Mesendoderm (in vitro differentiated cells): ENCODE data around the gene KRTAP10-7.
"Not testable (repeated sequence)": the region's sequence is repeated elsewhere in the genome, so short reads cannot be mapped to it uniquely, and the experiment has no call there.

ENCODE experiments used
- DNase-seq: peaks from one replicate; pipeline ENCODE4 v3.0.0; 2013
- H2AK5ac ChIP-seq: 2 replicates; pipeline ENCODE4 v1.6.1; 2013; ENCODE audit warnings: low read length, inconsistent platforms
- H2BK120ac ChIP-seq: 2 replicates; pipeline ENCODE4 v1.6.1; 2013; ENCODE audit warnings: low read depth, mild to moderate bottlenecking, low read length, moderate library complexity, mixed read lengths
- H2BK15ac ChIP-seq: replicated peaks from 2 replicates; pipeline ENCODE4 v1.6.1; 2013; ENCODE audit warnings: low read depth, mild to moderate bottlenecking, moderate library complexity
- H2BK5ac ChIP-seq: 2 replicates; pipeline ENCODE4 v1.6.1; 2013; ENCODE audit warnings: low read length, inconsistent platforms
- H3K18ac ChIP-seq: 2 replicates; pipeline ENCODE4 v1.6.1; 2013; ENCODE audit warnings: mild to moderate bottlenecking, low read length, mixed read lengths
- H3K23ac ChIP-seq: one replicate; pipeline ENCODE4 v1.6.1; 2013; ENCODE audit warnings: low read length
- H3K27ac ChIP-seq: 2 replicates; pipeline ENCODE4 v1.5.1; 2013; ENCODE audit warnings: low read depth, mild to moderate bottlenecking, inconsistent platforms, low read length, moderate library complexity
- H3K27me3 ChIP-seq: 2 replicates; pipeline ENCODE4 v1.6.1; 2013; ENCODE audit warnings: low read length, control low read depth, mild to moderate bottlenecking, inconsistent platforms; ENCODE audit not compliant: insufficient read depth, poor library complexity
- H3K36me3 ChIP-seq: 2 replicates; pipeline ENCODE4 v1.6.1; 2013; ENCODE audit warnings: low read length, inconsistent platforms; ENCODE audit not compliant: control insufficient read depth, insufficient read depth
- H3K4ac ChIP-seq: one replicate; pipeline ENCODE4 v1.6.1; 2013; ENCODE audit warnings: low read depth, mild to moderate bottlenecking, low read length, moderate library complexity
- H3K4me1 ChIP-seq: 2 replicates; pipeline ENCODE4 v1.6.1; 2013; ENCODE audit warnings: low read depth, low read length, inconsistent platforms; ENCODE audit not compliant: control insufficient read depth
- H3K4me2 ChIP-seq: 2 replicates; pipeline ENCODE4 v1.6.1; 2013; ENCODE audit warnings: low read length
- H3K4me3 ChIP-seq: 2 replicates; pipeline ENCODE4 v1.5.1; 2013; ENCODE audit warnings: mild to moderate bottlenecking, low read length
- H3K56ac ChIP-seq: one replicate; pipeline ENCODE4 v1.6.1; 2013; ENCODE audit warnings: low read length
- H3K79me1 ChIP-seq: 2 replicates; pipeline ENCODE4 v1.6.1; 2013; ENCODE audit warnings: low read length, inconsistent platforms
- H3K79me2 ChIP-seq: 2 replicates; pipeline ENCODE4 v1.6.1; 2013; ENCODE audit warnings: mild to moderate bottlenecking, low read length; ENCODE audit not compliant: control insufficient read depth, insufficient read depth
- H3K9ac ChIP-seq: 2 replicates; pipeline ENCODE4 v1.6.1; 2013; ENCODE audit warnings: low read length, inconsistent platforms
- H4K5ac ChIP-seq: one replicate; pipeline ENCODE4 v1.6.1; 2013; ENCODE audit warnings: low read length
- H4K8ac ChIP-seq: one replicate; pipeline ENCODE4 v1.6.1; 2013; ENCODE audit warnings: low read depth, mild to moderate bottlenecking, control low read depth, low read length, moderate library complexity
- WGBS: extraction: QIAGEN DNeasy Blood & Tissue Kit; methylation state at CpG from one replicate; pipeline ENCODE4 v1.1.7; 2013; ENCODE audit warnings: low lambda C conversion rate, missing lambda C conversion rate; ENCODE audit not compliant: insufficient coverage; ENCODE audit errors: extremely low coverage; 5-methylcytosine and 5-hydroxymethylcytosine counted together

KRTAP10-7 gene

GRCh38 chr21:44625756-44626155 lies 25.4 kb downstream of the KRTAP10-7 start:
- Histone ChIP-seq H3K27ac (no peak overlapping the region), H4K8ac (no peak overlapping the region), H2BK120ac (no peak overlapping the region), H2BK5ac (no peak overlapping the region), H3K18ac (no peak overlapping the region), H3K56ac (no peak overlapping the region), H3K9ac (no peak overlapping the region), H3K79me1 (no peaks in the 10 kb centered on the region), H3K4me3 (no peak overlapping the region), H3K4ac (no peak overlapping the region), H4K5ac (no peak overlapping the region), H3K27me3 (no peaks in the 10 kb centered on the region), H3K4me2 (no peak overlapping the region), H3K23ac (no peak overlapping the region), H2BK15ac (no peak overlapping the region), H2AK5ac (no peak overlapping the region), H3K36me3 (no peaks in the 10 kb centered on the region), H3K4me1 (no peaks in the 10 kb centered on the region), H3K79me2 (no peaks in the 10 kb centered on the region)
- no peak for DNase-seq
- no CpG with 5 or more reads among the region's 7 CpGs for WGBS

- no peak overlapping the region for H2BK15ac ChIP-seq
- no peaks in the 10 kb centered on the region for H3K27me3 ChIP-seq
- H3K23ac ChIP-seq, result no peak overlapping the region
- no peaks in the 10 kb centered on the region for H3K36me3 ChIP-seq
- no peak overlapping the region for H2BK120ac ChIP-seq
- H3K56ac ChIP-seq, result no peak overlapping the region
- H3K4me3 ChIP-seq, result no peak overlapping the region
- H3K4me2 ChIP-seq, result no peak overlapping the region
- H3K27ac ChIP-seq, result no peak overlapping the region
- H3K79me1 ChIP-seq, result no peaks in the 10 kb centered on the region
- H4K8ac ChIP-seq, result no peak overlapping the region
- H3K4me1 ChIP-seq, result no peaks in the 10 kb centered on the region
- H2AK5ac ChIP-seq, result no peak overlapping the region
- no CpG with 5 or more reads among the region's 10 CpGs for WGBS
- DNase-seq, result no peak
- H4K5ac ChIP-seq, result no peak overlapping the region
- H3K18ac ChIP-seq, result no peak overlapping the region
- H3K4ac ChIP-seq, result no peak overlapping the region
- no peak overlapping the region for H2BK5ac ChIP-seq
- no peaks in the 10 kb centered on the region for H3K79me2 ChIP-seq
- H3K9ac ChIP-seq, result no peak overlapping the region
Observed at GRCh38 chr21:44626262-44626661, 25.9 kb downstream of the KRTAP10-7 start.

- H3K23ac ChIP-seq, result no peak within 1 kb of the TSS
- no CpG with 5 or more reads among the region's 7 CpGs for WGBS
- no peaks in the 10 kb centered on the region for H3K79me2 ChIP-seq
- H3K4me2 ChIP-seq, result no peak within 1 kb of the TSS
- H4K8ac ChIP-seq, result no peak within 1 kb of the TSS
- H3K4me1 ChIP-seq, result no peaks in the 10 kb centered on the region
- H2BK120ac ChIP-seq, result no peak within 1 kb of the TSS
- H3K27me3 ChIP-seq, result no peaks in the 10 kb centered on the region
- H3K36me3 ChIP-seq, result no peaks in the 10 kb centered on the region
- no peak within 1 kb of the TSS for H3K27ac ChIP-seq
- no peaks in the 10 kb centered on the region for H3K79me1 ChIP-seq
- no peak within 1 kb of the TSS for H4K5ac ChIP-seq
- H3K9ac ChIP-seq, result no peak within 1 kb of the TSS
- H2BK15ac ChIP-seq, result no peak within 1 kb of the TSS
- no peak within 1 kb of the TSS for H2BK5ac ChIP-seq
- no peak within 1 kb of the TSS for H3K4ac ChIP-seq
- no peak within 1 kb of the TSS for H3K56ac ChIP-seq
- DNase-seq, result no peak
- no peak within 1 kb of the TSS for H2AK5ac ChIP-seq
- H3K18ac ChIP-seq, result no peak within 1 kb of the TSS
- no peak within 1 kb of the TSS for H3K4me3 ChIP-seq
Observed at GRCh38 chr21:44626673-44627143, 26.3 kb downstream of the KRTAP10-7 start, which contains the start of gene KRTAP10-9. Gene KRTAP10-9 (plus strand): TSS chr21:44627093. CDS start chr21:44627172, 79 bp downstream.

- H2BK15ac ChIP-seq, H3K4me2 ChIP-seq, H3K18ac ChIP-seq, H3K36me3 ChIP-seq, H2BK5ac ChIP-seq, H3K79me2 ChIP-seq, H3K27me3 ChIP-seq, H2BK120ac ChIP-seq, H3K23ac ChIP-seq, DNase-seq, H3K9ac ChIP-seq, H3K79me1 ChIP-seq, H3K27ac ChIP-seq, H3K4me1 ChIP-seq, H3K4me3 ChIP-seq, H4K8ac ChIP-seq, H4K5ac ChIP-seq, H3K56ac ChIP-seq, H3K4ac ChIP-seq, H2AK5ac ChIP-seq: not testable (repeated sequence)
- WGBS, result no CpG with 5 or more reads among the region's 20 CpGs
Observed at GRCh38 chr21:44627181-44627822, 26.9 kb downstream of the KRTAP10-7 start.

GRCh38 chr21:44627831-44628233 lies 27.4 kb downstream of the KRTAP10-7 start:
- not testable (repeated sequence) for H3K27me3 ChIP-seq, H3K4me1 ChIP-seq, H3K9ac ChIP-seq, H2AK5ac ChIP-seq, H3K4me2 ChIP-seq, H3K4me3 ChIP-seq, H3K4ac ChIP-seq, H3K79me1 ChIP-seq, H3K23ac ChIP-seq, H2BK120ac ChIP-seq, H3K27ac ChIP-seq, H3K56ac ChIP-seq, H3K36me3 ChIP-seq, H2BK15ac ChIP-seq, H2BK5ac ChIP-seq, H4K5ac ChIP-seq, H3K18ac ChIP-seq, DNase-seq, H3K79me2 ChIP-seq, H4K8ac ChIP-seq
- WGBS, result no CpG with 5 or more reads among the region's 15 CpGs
